ENCODE measurements around the gene GGCX.
"Not testable (repeated sequence)": the region's sequence is repeated elsewhere in the genome, so short reads cannot be mapped to it uniquely, and the experiment has no call there.

The GGCX gene

DNA sequence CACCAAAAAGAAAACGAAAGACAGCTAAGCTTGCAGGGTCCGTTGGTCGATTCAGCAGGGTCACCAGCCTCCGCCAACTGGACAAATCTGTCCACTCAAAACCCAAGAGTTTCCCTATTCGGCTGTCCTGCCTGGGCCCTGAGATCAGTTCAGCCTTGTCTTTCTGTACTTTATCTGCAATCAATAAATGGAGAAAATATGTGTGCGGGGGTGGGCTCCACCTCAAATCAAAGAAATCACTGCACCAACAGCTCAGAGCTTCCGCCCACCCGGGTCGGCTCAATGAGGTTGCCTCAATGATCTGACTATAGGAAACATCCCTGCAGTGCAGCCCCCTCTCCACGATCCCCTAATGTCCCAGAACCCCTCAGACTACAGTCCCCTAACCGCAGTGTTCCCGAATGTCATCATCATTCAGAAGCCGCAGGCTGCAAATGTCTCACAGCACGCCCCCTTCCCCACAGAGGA lies 447 bp downstream of the GGCX start:
- no peak for DNase-seq

DNA sequence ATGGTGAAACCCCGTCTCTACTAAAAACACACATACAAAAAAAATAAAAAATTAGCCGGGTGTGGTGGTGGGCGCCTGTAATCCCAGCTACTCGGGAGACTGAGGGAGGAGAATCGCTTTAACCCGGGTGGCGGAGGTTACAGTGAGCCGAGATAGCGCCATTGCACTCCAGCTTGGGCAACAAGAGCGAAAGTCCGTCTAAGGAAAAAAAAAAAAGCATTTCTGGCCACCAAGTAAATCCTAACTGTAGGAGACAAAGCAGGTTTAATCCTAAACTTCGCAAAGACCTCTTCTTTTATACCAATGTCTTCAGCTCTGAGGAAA lies 928 bp downstream of the GGCX start:
- not testable (repeated sequence) for DNase-seq

DNA sequence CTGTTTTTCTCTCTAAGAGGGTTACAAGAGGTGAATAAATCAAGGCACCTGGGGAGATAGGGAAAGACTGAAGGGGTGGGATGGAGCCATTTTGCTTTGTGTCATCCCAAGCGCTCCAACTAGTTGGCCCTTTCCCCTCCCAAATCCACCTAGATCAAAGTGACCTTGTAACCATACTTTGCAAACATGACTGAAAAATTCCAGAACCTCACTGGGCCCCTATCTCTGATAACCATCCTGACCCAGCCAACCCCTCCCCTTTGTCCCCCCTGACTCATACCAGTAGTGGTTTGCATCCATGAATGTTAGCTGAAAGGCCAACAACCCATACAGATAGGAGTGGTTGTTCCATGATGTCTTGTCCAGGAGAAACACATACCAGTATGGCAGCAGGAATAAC lies 3.1 kb downstream of the GGCX start:
- DNase-seq: no peak

DNA sequence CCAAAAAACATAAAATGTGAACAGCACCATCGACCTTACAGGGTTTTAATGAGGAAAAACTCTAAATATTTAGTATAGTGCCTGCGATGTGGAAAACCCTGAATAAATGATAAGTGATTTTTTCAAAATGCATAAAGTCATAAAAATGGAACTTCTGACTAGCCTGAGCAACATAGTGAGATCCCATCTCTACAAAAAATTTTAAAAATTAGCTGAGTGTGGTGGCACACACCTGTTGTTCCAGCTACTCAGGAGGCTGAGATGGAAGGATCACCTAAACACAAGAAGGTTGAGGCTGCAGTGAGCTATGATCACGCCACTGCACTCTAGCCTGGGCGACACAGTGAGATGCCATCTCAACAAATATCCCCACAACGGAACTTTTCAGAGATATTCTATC lies 4.2 kb downstream of the GGCX start:
- no peak for DNase-seq

DNA sequence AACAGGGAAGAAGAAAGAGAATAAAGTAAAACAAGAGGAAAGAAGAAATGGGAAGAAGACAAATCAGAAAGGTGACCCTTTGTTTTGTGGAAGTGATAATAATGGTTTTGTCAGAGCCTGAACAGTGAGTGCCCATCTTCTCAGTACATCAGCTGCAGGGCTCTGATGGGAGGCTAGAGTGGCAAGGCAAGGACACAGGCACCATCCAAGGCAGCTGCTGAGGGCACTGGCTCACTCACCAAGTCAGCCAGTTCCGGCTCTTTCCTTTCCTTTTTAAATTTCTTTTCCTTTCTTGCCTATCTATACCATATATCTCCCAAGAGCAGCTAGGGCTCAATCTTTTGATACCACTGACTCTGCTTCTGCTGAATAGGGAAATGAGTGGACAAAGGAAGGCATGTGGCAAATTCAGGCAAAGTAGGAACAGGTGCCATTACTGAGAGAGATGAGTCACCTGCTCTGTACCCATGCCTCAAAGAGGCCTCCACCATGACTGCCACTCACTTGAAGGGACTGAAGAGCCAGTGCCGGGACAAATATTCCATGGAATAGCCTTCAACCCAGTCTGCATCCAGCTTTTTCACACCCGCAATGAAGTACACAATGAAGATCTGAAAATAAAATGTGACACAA lies 6.2 kb downstream of the GGCX start:
- no peak for DNase-seq

DNA sequence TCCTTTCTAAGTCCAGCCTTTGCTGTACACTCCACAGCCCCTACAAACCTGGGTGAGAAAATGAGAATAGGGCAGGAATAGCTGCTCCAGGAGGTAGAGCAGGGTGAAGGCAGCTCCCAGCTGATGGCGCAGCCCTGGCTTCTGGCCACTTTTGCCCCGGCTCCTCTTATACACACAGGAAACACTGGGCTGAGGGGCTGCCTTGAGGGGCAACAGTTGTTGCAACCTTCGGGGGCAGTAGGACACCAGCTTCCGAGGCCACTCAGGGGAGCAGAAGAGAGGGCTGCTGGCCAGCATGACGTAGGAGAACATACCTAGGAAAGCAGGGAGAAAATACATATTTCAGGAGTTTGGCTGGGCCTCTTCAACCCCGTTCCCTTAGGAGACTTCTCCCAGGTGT lies 8.1 kb downstream of the GGCX start:
- DNase-seq: no peak

DNA sequence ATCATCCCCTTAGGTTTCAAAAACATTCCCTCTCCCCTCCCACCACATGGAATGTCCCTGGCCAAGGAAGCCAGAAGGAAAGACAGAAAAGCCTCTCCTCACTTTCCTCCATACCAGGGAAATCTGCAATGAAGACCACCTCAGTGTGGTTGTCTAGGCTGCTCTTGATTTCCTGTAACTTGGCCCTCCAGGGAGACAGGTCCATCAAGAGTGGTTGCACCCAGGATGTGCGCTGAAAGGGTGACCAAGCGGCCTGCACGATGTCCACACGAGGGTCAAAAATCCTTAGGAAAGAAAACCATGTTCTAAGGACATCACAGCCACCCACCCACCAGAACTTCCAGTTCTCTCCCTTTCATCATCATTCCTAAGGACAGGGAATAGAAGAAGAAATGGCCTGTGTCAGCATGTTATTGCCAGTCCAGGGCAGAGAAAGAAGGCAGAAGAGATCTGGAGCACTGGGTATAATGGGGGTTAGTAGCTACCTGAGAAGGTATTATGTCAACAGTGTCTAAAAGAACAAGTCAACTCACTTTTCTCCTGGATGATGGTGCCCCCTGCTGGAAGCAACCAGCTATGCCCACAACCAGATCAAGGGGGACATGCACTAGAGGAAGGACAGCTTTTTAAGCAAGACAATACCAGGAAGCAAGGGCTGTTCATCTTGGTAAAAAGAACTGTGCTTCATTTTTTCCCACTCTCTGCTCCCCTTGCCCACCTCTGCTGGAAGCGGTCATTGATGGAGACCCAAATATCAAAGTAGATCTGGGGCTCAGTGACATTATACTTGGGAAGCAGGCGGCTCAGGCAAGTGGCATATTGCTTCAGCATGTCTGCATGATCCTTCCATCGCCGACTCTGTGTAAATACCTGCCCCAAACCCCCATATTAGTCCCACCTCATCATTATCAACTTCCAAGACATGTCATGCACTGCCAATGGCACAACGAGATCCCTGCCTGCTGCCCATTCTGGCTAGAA lies 9.3 kb downstream of the GGCX start:
- peak; percentile 61 for DNase-seq

DNA sequence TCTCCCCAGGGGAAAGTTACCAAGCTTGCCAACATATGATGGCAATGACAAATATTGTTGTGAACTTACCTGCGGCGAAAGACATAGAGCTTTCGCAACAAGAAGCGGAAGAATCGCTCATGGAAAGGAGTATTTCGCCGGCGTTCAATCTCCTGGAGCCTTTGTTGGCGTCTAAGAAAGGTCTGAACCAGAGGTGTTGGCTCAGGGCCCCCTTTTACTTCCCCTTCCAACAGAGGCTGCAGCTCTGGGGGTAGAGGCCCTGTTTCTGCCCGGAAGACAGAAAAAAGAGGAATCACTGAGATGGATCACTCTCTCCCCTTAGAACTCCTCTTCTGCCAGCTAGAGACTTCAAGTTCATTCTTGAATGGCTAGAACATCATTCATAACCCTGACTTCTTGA lies 10.8 kb downstream of the GGCX start:
- no peak for DNase-seq

DNA sequence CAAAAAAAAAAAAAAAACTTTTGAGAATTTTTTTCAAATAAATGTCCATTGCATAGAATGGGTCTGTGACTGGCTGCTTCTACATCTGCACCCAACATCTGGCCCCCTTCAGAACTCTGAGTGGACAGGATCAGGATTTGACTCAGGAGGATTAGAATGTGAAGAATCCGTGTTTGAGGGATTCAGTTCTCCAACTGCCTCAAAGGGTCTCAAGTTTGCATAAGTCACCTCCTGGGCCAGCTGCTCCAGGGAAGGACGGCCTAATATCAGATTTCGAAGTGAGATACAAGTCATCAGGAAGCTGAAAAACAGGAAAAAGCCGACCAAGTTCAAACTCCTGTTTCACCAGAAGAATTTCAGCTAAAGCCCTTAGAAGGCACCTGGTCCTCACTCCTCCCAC lies 11.5 kb downstream of the GGCX start:
- DNase-seq: no peak

DNA sequence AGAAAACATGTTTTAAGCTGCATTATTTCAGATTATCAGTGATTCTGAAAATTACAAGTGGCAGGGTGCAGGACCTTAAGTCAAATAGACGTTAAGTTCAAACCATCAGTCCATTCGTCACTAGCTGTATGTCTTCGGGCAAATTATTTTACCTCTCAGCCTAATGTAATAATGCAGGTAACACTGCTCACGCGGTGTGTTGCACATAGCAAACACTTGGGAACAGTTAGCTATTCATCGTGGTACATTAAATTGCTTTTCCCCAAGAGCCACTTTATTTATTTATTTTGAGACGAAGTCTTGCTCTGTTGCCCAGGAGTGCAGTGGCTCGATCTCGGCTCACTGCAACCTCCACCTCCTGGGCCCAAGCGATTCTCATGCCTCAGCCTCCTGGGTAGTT lies 12.2 kb downstream of the GGCX start:
- DNase-seq: no peak

DNA sequence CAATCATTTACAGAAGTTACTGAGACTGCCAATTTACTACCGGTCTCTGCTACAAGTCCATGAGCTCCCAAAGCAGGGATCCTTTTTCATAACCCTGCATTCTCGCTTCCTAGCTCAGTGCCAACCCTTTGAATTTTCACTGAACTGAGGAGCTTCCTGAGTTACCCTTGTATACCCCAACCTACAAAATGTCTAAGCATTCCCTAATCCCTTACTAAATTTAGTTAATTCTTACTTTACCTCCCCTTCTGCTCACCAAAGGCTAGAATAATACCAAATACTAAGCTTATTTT lies 12.7 kb downstream of the GGCX start:
- no peak for DNase-seq

DNA sequence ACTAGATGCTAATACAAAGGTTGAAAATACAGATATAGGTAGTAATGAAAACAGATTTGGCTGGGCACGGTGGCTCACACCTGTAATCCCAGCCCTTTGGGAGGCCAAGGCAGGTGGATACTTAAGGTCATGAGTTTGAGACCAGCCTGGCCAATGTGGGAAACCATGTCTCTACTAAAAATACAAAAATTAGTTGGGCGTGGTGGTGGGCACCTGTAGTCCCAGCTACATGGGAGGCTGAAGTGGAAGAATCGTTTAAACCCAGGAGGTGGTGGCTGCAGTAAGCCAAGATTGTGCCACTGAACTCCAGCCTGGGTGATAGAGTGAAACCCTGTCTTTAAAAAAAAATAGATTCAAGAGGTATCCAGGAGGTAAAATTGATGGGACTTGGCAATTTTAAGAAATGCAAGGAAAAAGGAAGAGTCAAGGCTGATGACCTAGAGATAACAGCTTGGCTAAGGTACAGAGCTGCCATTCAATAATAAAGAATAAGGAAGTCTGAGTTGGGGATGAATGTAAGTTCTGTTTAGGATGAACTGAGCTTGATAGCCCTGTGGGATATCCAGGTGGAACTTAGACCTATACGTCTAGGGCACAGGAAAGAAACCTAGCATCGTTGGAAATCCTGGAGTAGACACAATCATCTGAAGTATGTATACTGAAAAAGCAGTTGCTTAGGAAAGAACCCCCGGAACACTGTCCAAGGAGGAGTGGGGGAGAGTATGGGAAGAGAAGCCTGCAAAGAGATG lies 13.3 kb downstream of the GGCX start:
- no peak for DNase-seq

DNA sequence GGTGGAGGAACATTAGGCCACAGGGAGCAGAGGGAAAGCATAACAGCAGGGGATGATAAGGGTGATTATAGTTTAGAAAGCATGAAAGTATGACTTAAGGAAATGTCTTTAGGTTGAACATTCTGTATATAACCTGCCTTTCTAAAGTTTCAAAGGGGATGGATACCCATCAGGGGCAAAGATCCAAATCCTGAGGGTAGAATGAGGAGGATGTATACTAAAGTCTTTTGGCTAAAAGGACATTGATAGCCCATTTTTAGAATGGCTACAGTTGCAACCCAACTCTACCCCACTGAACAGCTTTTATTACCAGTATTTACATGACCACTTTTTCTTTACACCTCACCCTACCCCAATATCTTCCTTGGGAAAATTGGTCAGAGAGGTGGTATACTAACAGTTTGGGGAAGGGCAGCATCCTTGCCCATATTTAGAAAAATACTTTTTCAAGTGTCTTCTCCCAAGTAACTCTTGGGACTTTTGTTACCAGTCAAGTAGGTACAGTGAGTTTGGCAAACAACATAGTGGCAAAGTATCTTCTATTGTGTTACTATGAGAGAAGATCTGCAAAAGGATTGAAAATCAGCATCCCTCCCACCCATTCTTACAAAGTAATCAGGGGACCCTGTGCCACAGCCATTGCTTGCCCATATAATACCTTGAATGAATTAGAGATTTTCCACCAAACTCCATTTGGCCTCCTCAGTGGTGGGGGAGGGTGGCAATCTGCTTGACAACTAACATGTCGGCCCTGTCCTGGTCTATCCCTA lies 14.0 kb downstream of the GGCX start:
- DNase-seq: no peak

DNA sequence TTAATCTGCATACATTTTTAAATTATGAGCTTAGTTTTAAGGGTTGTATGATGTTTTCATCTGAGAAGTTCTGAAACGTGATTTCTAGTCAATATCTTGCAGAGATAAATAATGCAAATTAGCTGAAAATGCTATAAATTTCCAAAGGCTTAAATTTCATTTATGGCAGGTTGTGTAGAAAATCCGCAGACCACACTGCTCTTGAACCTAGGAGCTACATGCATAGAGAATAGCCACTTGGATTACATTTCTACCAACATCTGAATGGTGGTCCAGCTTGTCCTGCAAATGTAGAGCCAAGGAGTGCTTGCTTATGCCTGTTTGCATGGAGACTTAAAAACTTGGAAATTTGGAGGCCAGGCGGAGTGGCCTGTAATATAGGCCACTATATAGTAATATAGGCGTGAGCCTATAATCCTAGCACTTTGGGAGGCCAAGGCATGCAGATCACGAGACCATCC lies 15.5 kb downstream of the GGCX start:
- no peak for DNase-seq

DNA sequence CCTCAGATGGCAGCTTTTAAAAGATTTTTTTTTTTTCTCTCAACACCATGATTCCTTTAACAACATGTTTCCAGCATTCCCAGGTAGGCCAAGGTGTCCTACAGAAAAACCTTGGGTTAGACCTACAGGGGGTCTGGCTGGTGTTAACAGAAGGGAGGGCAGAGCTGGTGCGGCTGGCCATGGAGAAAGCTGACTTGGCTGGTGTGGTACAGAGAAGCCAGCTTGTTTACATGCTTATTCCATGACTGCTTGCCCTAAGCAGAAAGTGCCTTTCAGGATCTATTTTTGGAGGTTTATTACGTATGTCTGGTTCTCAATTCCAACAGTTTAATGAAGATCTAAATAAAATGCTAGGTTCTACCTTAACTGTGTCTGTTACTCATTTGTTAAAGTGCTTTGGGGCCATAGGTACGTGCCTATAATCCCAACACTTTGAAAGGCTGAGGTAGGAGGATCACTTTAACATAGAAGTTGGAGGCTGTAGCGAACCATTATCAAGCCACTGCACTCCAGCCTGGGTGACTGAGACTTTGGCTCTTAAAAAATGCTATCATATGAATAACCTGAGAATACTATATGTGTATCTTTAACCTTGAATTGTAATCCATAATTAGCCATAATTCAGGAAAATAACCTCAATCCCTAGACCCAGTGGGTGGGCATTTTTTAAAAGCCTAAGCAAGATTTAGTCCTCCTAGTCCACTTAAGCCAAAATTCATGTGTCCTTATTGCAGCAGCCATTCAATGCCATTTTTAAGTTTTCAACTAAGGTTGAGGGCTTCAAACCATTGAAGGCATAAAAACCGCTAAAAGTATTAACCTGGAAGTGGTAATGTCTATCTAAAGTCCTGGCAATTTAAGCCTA lies 16.1 kb downstream of the GGCX start:
- DNase-seq: not testable (repeated sequence)

DNA sequence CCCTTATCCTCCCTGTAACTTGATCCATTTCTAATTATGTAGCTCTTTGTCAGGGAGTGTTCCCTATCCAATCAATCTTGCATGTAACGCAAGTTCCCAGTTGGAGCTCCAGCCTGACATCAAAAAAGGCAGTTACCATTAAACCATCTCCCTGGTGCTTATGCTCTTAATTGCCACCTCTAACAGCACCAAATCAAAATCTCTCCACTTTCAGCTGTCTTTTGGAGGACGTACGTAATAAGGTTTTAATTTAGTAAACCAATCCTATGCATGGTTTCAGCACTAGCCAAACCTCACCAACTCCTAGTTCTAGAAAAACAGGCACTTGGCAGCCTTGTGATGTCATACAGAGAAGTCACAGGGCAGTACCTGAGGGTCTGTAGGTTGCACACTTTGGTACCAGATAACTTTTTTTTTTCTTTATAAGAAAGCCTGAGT lies 17.0 kb downstream of the GGCX start:
- DNase-seq: not testable (repeated sequence)

DNA sequence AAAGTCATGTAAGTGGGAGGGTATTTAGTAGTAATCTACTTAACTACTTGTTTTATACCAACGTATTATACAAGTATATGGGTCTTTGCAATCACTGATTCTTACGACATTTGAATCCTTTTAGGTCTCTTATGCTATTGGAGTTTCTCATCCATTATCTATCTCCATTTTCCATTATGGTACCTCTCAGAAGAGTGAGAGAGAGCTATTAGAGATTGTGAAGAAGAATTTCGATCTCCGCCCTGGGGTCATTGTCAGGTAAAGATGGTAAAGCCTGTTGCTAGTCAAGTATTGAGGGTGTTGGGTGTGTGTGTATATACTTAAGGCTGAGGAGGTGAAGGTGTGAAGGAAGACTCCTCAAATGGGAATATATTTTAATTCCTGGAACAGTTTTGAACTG lies 18.5 kb downstream of the GGCX start:
- no peak for DNase-seq

DNA sequence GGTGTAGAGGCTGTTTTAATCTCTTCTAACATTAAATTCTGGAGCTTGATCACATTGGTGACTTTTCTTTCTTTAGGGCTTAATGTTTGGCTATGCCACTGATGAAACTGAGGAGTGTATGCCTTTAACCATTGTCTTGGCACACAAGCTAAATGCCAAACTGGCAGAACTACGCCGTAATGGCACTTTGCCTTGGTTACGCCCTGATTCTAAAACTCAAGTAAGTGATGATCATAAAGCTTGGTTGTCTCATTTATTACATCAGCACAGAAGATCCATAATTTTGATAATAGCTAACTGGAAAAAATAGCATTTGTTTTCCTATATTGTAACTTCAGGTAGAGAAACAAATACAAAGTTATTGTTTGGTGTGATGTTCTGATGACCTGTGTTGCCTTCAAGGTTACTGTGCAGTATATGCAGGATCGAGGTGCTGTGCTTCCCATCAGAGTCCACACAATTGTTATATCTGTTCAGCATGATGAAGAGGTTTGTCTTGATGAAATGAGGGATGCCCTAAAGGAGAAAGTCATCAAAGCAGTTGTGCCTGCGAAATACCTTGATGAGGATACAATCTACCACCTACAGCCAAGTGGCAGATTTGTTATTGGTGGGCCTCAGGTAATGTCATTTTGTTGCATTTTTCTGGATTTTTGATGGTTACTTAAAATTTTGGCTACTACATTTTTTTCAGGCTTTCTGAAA lies 19.4 kb downstream of the GGCX start:
- DNase-seq: no peak

DNA sequence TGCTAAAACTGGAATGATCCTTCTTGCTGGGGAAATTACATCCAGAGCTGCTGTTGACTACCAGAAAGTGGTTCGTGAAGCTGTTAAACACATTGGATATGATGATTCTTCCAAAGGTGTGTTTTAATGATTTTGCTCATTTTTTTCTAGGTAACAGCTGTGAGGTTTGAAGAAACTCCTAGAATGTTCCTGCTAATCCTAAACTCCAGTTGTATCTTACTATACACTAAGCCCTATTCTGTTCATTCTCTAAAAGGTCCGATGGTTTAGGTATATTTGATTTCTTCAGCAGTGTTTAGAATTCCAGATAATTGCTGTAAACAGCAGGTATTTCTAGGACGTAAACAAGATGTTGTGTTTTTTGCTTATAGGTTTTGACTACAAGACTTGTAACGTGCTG lies 20.0 kb downstream of the GGCX start:
- no peak for DNase-seq

DNA sequence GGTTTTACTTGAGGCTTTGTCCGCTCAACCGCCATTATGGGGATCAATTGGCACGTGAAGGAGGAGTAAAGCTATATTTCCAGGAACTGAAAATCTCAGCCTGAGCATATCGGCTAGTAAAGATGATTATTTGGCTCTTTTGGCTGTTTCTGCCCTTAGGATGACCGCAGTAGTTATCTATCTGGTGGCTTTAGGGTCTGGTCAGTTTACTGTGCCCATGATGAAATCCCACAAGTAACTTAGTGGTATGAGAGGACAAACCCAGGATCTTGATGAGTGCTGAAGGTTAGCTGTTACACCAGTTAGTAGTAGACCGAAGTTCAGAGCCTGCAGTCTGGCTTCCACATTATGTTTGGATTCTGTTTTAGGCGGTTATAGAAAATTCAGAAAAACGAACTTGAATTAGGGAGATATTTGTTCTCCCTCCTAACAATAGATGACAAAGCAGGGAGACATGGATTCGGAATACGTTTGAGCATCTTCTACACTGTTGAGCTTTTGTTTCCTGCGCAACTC lies 21.1 kb downstream of the GGCX start:
- DNase-seq: no peak

Data from DMS79 (cell line).